B cell (primary cell): ENCODE results near the gene S100A1. TPM values are rescaled to one million over a fixed set of nuclear protein-coding genes. Genes with fewer than 3 reads are reported as not detected.

Source experiments
- ATAC-seq: fragments of 200-7000 bp; cut with Tn5 transposase; one replicate; pipeline ENCODE4 v1.10.0; 2021; ENCODE audit warnings: low read depth, mild to moderate bottlenecking, moderate number of reproducible peaks, moderate library complexity
- CTCF ChIA-PET: fragments of 350-600 bp; sonication (Branson Sonifier 250); formaldehyde crosslinking; loops from one replicate; lab custom pipeline; 2021; ENCODE audit warnings: antibody characterized with exemption, inconsistent platforms; lab: Charles Lee
- POLR2A ChIA-PET: fragments of 350-600 bp; sonication (Branson Sonifier 250); formaldehyde crosslinking; loops from one replicate; lab custom pipeline; 2021; ENCODE audit warnings: antibody characterized with exemption; lab: Charles Lee
- DNase-seq: peaks from one replicate; pipeline ENCODE4 v3.0.0; 2013
- H2AFZ ChIP-seq: 2 replicates; pipeline ENCODE4 v1.6.1; 2012; ENCODE audit warnings: mild to moderate bottlenecking, low read depth, low read length; ENCODE audit not compliant: insufficient read depth, poor library complexity, severe bottlenecking
- H3K27ac ChIP-seq, 2 donors: 1 replicate in 1 of 2; 2 replicates in 1 of 2; pipeline ENCODE4 v1.5.1; 2012 to 2013; ENCODE audit warnings: low read length in 2 of 2, mild to moderate bottlenecking in 2 of 2, moderate library complexity in 1 of 2
- H3K27me3 ChIP-seq, 4 experiments: fragments of 200-600 bp in 1 of 4; sonication (generic) in 1 of 4; replicated peaks in 1 of 4; 1 replicate in 2 of 4; 2 replicates in 2 of 4; pipeline versions ENCODE4 v1.6.1 to v1.7.0; 2013 to 2016; ENCODE audit warnings: low read length in 3 of 4, mild to moderate bottlenecking in 2 of 4, mixed read lengths in 1 of 4, moderate library complexity in 1 of 4; ENCODE audit not compliant: insufficient read depth in 4 of 4, control insufficient read depth in 3 of 4; ENCODE audit errors: control extremely low read depth in 1 of 4
- H3K36me3 ChIP-seq, 2 experiments: replicated peaks in 1 of 2; 1 replicate in 1 of 2; 2 replicates in 1 of 2; pipeline versions ENCODE4 v1.6.1 to v1.7.1; 2013; ENCODE audit warnings: low read length in 1 of 2; ENCODE audit not compliant: insufficient read depth in 2 of 2, control insufficient read depth in 1 of 2; ENCODE audit errors: control extremely low read depth in 1 of 2, extremely low read depth in 1 of 2
- H3K4me1 ChIP-seq, 2 donors: fragments of 200-600 bp in 1 of 2; sonication (generic) in 1 of 2; 1 replicate in 1 of 2; 2 replicates in 1 of 2; pipeline versions ENCODE4 v1.5.1 to v1.6.1; 2013 to 2017; ENCODE audit warnings: low read length in 2 of 2; ENCODE audit not compliant: control insufficient read depth in 2 of 2, insufficient read depth in 2 of 2
- H3K4me2 ChIP-seq: replicated peaks from 2 replicates; pipeline ENCODE3; 2012; ENCODE audit warnings: mild to moderate bottlenecking, low read depth, low read length; ENCODE audit not compliant: poor library complexity, severe bottlenecking
- H3K4me3 ChIP-seq, 5 experiments: fragments of 200-600 bp in 1 of 5; sonication (generic) in 1 of 5; 1 replicate in 3 of 5; 2 replicates in 2 of 5; pipeline versions ENCODE4 v1.5.1 to v1.7.0; 2011 to 2016; ENCODE audit warnings: low read length in 4 of 5, mild to moderate bottlenecking in 4 of 5, low read depth in 2 of 5, control low read depth in 1 of 5, moderate library complexity in 1 of 5; ENCODE audit not compliant: insufficient read depth in 1 of 5; ENCODE audit errors: control extremely low read depth in 1 of 5, extremely low read depth in 1 of 5
- H3K79me2 ChIP-seq: fragments of 200-600 bp; sonication (generic); one replicate; pipeline ENCODE4 v1.6.0; 2016; ENCODE audit warnings: low read length; ENCODE audit not compliant: control insufficient read depth, insufficient read depth
- H3K9ac ChIP-seq: fragments of 200-600 bp; sonication (generic); 2 replicates; pipeline ENCODE4 v1.6.1; 2017; ENCODE audit warnings: mild to moderate bottlenecking, low read length, moderate library complexity
- H3K9me3 ChIP-seq, 3 donors: one replicate each; pipeline versions ENCODE4 v1.6.1 to v1.7.1; 2013; ENCODE audit warnings: low read length in 2 of 3; ENCODE audit not compliant: control insufficient read depth in 2 of 3, insufficient read depth in 1 of 3; ENCODE audit errors: control extremely low read depth in 1 of 3
- H4K20me1 ChIP-seq: 2 replicates; pipeline ENCODE4 v1.6.0; 2012; ENCODE audit warnings: mild to moderate bottlenecking, low read length; ENCODE audit not compliant: insufficient read depth, control insufficient read depth, poor library complexity, severe bottlenecking
- H3K27ac Mint-ChIP-seq: one replicate; pipeline ENCODE4 v1.8.0; 2021; ENCODE audit warnings: mixed read lengths
- H3K27me3 Mint-ChIP-seq: one replicate; pipeline ENCODE4 v1.8.0; 2021; ENCODE audit warnings: mixed read lengths
- H3K4me1 Mint-ChIP-seq: one replicate; pipeline ENCODE4 v1.8.0; 2021; ENCODE audit warnings: mixed read lengths
- H3K4me3 Mint-ChIP-seq: one replicate; pipeline ENCODE4 v1.8.0; 2021; ENCODE audit warnings: mixed read lengths
- H3K9me3 Mint-ChIP-seq: one replicate; pipeline ENCODE4 v1.8.0; 2022; ENCODE audit warnings: mixed read lengths; ENCODE audit not compliant: insufficient read depth
- CTCF ChIP-seq: fragments of 200-600 bp; IDR thresholded peaks from one replicate; pipeline ENCODE4 v1.8.0; 2022; ENCODE audit warnings: antibody characterized with exemption, mild to moderate bottlenecking
- EZH2 ChIP-seq: IDR thresholded peaks from 2 replicates; pipeline ENCODE4 v1.6.1; 2012; ENCODE audit warnings: borderline replicate concordance, low read depth, mild to moderate bottlenecking, moderate library complexity, low read length; ENCODE audit not compliant: insufficient read depth, poor library complexity, severe bottlenecking
- WGBS: methylation state at CpG from one replicate; pipeline ENCODE4 v1.1.5; 2013; ENCODE audit warnings: missing lambda C conversion rate; ENCODE audit not compliant: insufficient coverage; 5-methylcytosine and 5-hydroxymethylcytosine counted together
- intact Hi-C: fragments of 100-400 bp; cut with micrococcal nuclease; formaldehyde crosslinking; loops from one replicate; pipeline ENCODE4 v1.10.0; 2022
- polyA plus RNA-seq: library from polyadenylated mRNA; depleted of rRNA; stranded (reverse); fragments of >200 nt; gene quantifications from 2 replicates; pipeline ENCODE4 v1.2.3, GENCODE V29; 2012
- total RNA-seq, 2 donors: library from RNA; stranded (reverse); fragments of 120-200 nt in 1 of 2; gene quantifications; 1 replicate in 1 of 2; 2 replicates in 1 of 2; pipeline versions ENCODE4 v1.2.3 to v1.2.4, GENCODE V29; 2013 to 2022

Gene S100A1
- total and polyA plus RNA-seq, 2 donors (not counting 1 experiment from before 2014, with no cell fraction given): not detected

GRCh38 chr1:153631047-153632022 lies 3.1 kb downstream of the S100A1 start:
- ATAC-seq: no peak
- Mint-ChIP-seq H3K27me3 (no peaks in the 10 kb centered on the region), H3K4me3 (no peak overlapping the region), H3K9me3 (no peaks in the 10 kb centered on the region), H3K27ac (no peak overlapping the region), H3K4me1 (peaks cover 39% of the 10 kb centered on the region)
- Histone ChIP-seq H3K4me1 (peaks cover 18 to 50% of the 10 kb centered on the region in 2 donors), H2AFZ (no peak overlapping the region), H3K79me2 (peaks cover 22% of the 10 kb centered on the region), H3K27ac (no peak overlapping the region), H3K27me3 (peaks cover 0 to 4% (median 0%) of the 10 kb centered on the region in 4 experiments), H3K4me2 (no peak overlapping the region), H4K20me1 (peaks cover 8% of the 10 kb centered on the region), H3K9me3 (peaks cover 0 to 7% (median 0%) of the 10 kb centered on the region in 3 donors), H3K36me3 (peaks cover 2 to 7% of the 10 kb centered on the region in 2 experiments), H3K9ac (no peak overlapping the region), H3K4me3 (no peak overlapping the region)
- WGBS: 90% methylated on average over 2 of the region's 10 CpGs
- POLR2A ChIA-PET: no interaction called here
- intact Hi-C loops: loop anchor here (2.0 to 10.0 kb wide), 2 partner anchors 97 to 121 kb away; partner anchors contain the start of gene S100A6
- DNase-seq: no peak
- CTCF ChIA-PET: interaction anchor here (0.8 to 1.1 kb wide), 2 partner anchors 59 to 356 kb away, joined by 3 to 4 read pairs; no protein-coding TSS in a partner anchor
- TF ChIP-seq CTCF (no peak), EZH2 (no peak)
